Liver (tissue), 9 donors: ENCODE measurements around the gene SLC6A3. TPM values are rescaled to one million over a fixed set of nuclear protein-coding genes. Genes with fewer than 3 reads are reported as not detected.

Experiments
- DNase-seq: peaks from one replicate; pipeline ENCODE4 v3.0.0-alpha.2; 2017; ENCODE audit warnings: low spot score
- H3K27ac ChIP-seq, 2 donors: one replicate each; pipeline ENCODE4 v1.7.0; 2013; ENCODE audit warnings: inconsistent platforms in 2 of 2, low read length in 2 of 2, control low read depth in 1 of 2, low read depth in 1 of 2, mild to moderate bottlenecking in 1 of 2
- H3K27me3 ChIP-seq, 4 donors: one replicate each; pipeline versions ENCODE4 v1.6.1 to v1.7.0; 2013; ENCODE audit warnings: low read length in 3 of 4, inconsistent platforms in 1 of 4, mild to moderate bottlenecking in 1 of 4, moderate library complexity in 1 of 4; ENCODE audit not compliant: control insufficient read depth in 4 of 4, insufficient read depth in 4 of 4
- H3K36me3 ChIP-seq, 4 donors: one replicate each; pipeline versions ENCODE4 v1.6.1 to v1.7.0; 2013; ENCODE audit warnings: low read length in 3 of 4, mild to moderate bottlenecking in 3 of 4, low read depth in 1 of 4, moderate library complexity in 1 of 4; ENCODE audit not compliant: control insufficient read depth in 4 of 4, insufficient read depth in 3 of 4
- H3K4me1 ChIP-seq, 4 donors: one replicate each; pipeline versions ENCODE4 v1.6.1 to v1.7.0; 2013; ENCODE audit warnings: low read length in 3 of 4, mild to moderate bottlenecking in 3 of 4, moderate library complexity in 1 of 4; ENCODE audit not compliant: control insufficient read depth in 4 of 4, insufficient read depth in 4 of 4
- H3K4me3 ChIP-seq, 3 donors: one replicate each; pipeline versions ENCODE4 v1.6.1 to v1.7.0; 2013; ENCODE audit warnings: low read length in 3 of 3, control low read depth in 1 of 3, low read depth in 1 of 3, mild to moderate bottlenecking in 1 of 3
- H3K9ac ChIP-seq, 2 donors: one replicate each; pipeline ENCODE4 v1.7.0; 2013; ENCODE audit warnings: low read length in 2 of 2, mild to moderate bottlenecking in 2 of 2, moderate library complexity in 2 of 2, control low read depth in 1 of 2, low read depth in 1 of 2
- H3K9me3 ChIP-seq, 4 donors: one replicate each; pipeline versions ENCODE4 v1.6.1 to v1.7.0; 2013; ENCODE audit warnings: low read length in 3 of 4; ENCODE audit not compliant: control insufficient read depth in 4 of 4
- ATF3 ChIP-seq: IDR thresholded peaks from 2 replicates; pipeline ENCODE4 v1.6.1; 2016; ENCODE audit warnings: antibody characterized with exemption
- CTCF ChIP-seq: fragments of 150-350 bp; IDR thresholded peaks from 2 replicates; pipeline ENCODE4 v1.5.1; 2017; ENCODE audit warnings: improper control_type of control experiment, low read depth, low read length; ENCODE audit not compliant: missing input control
- EGR1 ChIP-seq, 2 donors: IDR thresholded peaks; 2 replicates each; pipeline ENCODE4 v1.6.1; 2016 to 2018; ENCODE audit warnings: antibody characterized with exemption in 2 of 2, low read depth in 2 of 2
- FOXA1 ChIP-seq: IDR thresholded peaks from 2 replicates; pipeline ENCODE4 v1.6.1; 2016; ENCODE audit warnings: antibody characterized with exemption
- FOXA2 ChIP-seq: IDR thresholded peaks from 2 replicates; pipeline ENCODE4 v1.6.1; 2016; ENCODE audit warnings: antibody characterized with exemption
- GABPA ChIP-seq, 2 donors: IDR thresholded peaks in 1 of 2; conservative IDR thresholded peaks in 1 of 2; 2 replicates each; pipeline ENCODE4 v1.6.1; 2016; ENCODE audit warnings: antibody characterized with exemption in 2 of 2, mild to moderate bottlenecking in 1 of 2, moderate library complexity in 1 of 2
- HNF4A ChIP-seq, 2 donors: conservative IDR thresholded peaks; 2 replicates each; pipeline ENCODE4 v1.6.1; 2016; ENCODE audit warnings: antibody characterized with exemption in 2 of 2, mild to moderate bottlenecking in 2 of 2
- HNF4G ChIP-seq: IDR thresholded peaks from 2 replicates; pipeline ENCODE4 v1.6.1; 2016; ENCODE audit warnings: antibody characterized with exemption
- JUND ChIP-seq, 2 donors: IDR thresholded peaks; 2 replicates each; pipeline ENCODE4 v1.6.1; 2016; ENCODE audit warnings: antibody characterized with exemption in 2 of 2
- MAX ChIP-seq: IDR thresholded peaks from 2 replicates; pipeline ENCODE4 v1.6.1; 2016; ENCODE audit warnings: antibody characterized with exemption
- NR2F2 ChIP-seq: IDR thresholded peaks from 2 replicates; pipeline ENCODE4 v1.6.1; 2016; ENCODE audit warnings: antibody characterized with exemption
- RAD21 ChIP-seq, 2 donors: IDR thresholded peaks; 2 replicates each; pipeline ENCODE4 v1.6.1; 2016; ENCODE audit warnings: antibody characterized with exemption in 2 of 2, mild to moderate bottlenecking in 2 of 2
- REST ChIP-seq: IDR thresholded peaks from 2 replicates; pipeline ENCODE4 v1.6.1; 2016; ENCODE audit warnings: antibody characterized with exemption, mild to moderate bottlenecking
- RXRA ChIP-seq, 2 donors: IDR thresholded peaks; 2 replicates each; pipeline ENCODE4 v1.6.1; 2017 to 2018; ENCODE audit warnings: antibody characterized with exemption in 2 of 2, mild to moderate bottlenecking in 1 of 2
- YY1 ChIP-seq: IDR thresholded peaks from 2 replicates; pipeline ENCODE4 v1.6.1; 2016; ENCODE audit warnings: antibody characterized with exemption, mild to moderate bottlenecking
- ZBTB33 ChIP-seq: IDR thresholded peaks from 2 replicates; pipeline ENCODE4 v1.6.1; 2016; ENCODE audit warnings: antibody characterized with exemption
- WGBS: extraction: QIAGEN DNeasy Blood & Tissue Kit; methylation state at CpG from one replicate; pipeline ENCODE4 v1.1.7; 2013; 5-methylcytosine and 5-hydroxymethylcytosine counted together
- polyA plus RNA-seq, 2 donors: library from polyadenylated mRNA; stranded (reverse) in 1 of 2; unstranded in 1 of 2; fragments of 200-250 nt in 1 of 2; fragments of >200 nt in 1 of 2; fragmentation: Nextera tagmentation in 1 of 2; extraction: Ambion mirVana in 1 of 2; gene quantifications; one replicate each; pipeline versions ENCODE4 v1.2.1 to v1.2.3, GENCODE V29; 2013 to 2015
- total RNA-seq, 2 donors: library from RNA; depleted of rRNA; stranded (reverse); fragments of >200 nt; gene quantifications; one replicate each; pipeline ENCODE4 v1.2.3, GENCODE V29; 2014
- donor health status: healthy.
- donor health status: healthy.
- donor health status: healthy.
- donor health status: healthy.
- donor health status: healthy.

Gene SLC6A3
- total and polyA plus RNA-seq, 4 donors = not detected

GRCh38 chr5:1368756-1369155 is 76.5 kb downstream of the SLC6A3 start (continued):
- TF ChIP-seq REST = no peak

GRCh38 chr5:1368236-1368635 is 77.0 kb downstream of the SLC6A3 start:
- H3K4me1 ChIP-seq = no peaks in the 10 kb centered on the region
- WGBS = 81% methylated on average over 7 of the region's 7 CpGs
- H3K9me3 ChIP-seq = no peaks in the 10 kb centered on the region
- peaks cover 0 to 2% (median 0%) of the 10 kb centered on the region in 4 donors for H3K27me3 ChIP-seq
- no peak for DNase-seq
- TF ChIP-seq FOXA2 (no peak), JUND (IDR thresholded peaks at IDR 0.05) (no peak), NR2F2 (no peak), ATF3 (no peak), CTCF (no peak), HNF4A (conservative IDR thresholded peaks at IDR 0.05) (no peak)
- H3K36me3 ChIP-seq = no peaks in the 10 kb centered on the region
- no peak overlapping the region for H3K9ac ChIP-seq
- H3K27ac ChIP-seq = no peak overlapping the region
- H3K4me3 ChIP-seq = no peak overlapping the region

- Histone ChIP-seq H3K4me1 (no peaks in the 10 kb centered on the region), H3K9me3 (no peaks in the 10 kb centered on the region), H3K4me3 (no peak overlapping the region), H3K27me3 (peaks cover 0 to 2% (median under 1%) of the 10 kb centered on the region in 4 donors), H3K27ac (no peak overlapping the region), H3K9ac (no peak overlapping the region), H3K36me3 (no peaks in the 10 kb centered on the region)
- no peak for DNase-seq
- 70% methylated on average over 7 of the region's 7 CpGs for WGBS
- no peak for TF ChIP-seq CTCF
- no peak for TF ChIP-seq NR2F2
- TF ChIP-seq YY1 = no peak
- TF ChIP-seq REST = no peak
- no peak for TF ChIP-seq HNF4A (conservative IDR thresholded peaks at IDR 0.05)
- no peak for TF ChIP-seq RAD21 (IDR thresholded peaks at IDR 0.05)
- no peak for TF ChIP-seq FOXA1
- no peak for TF ChIP-seq JUND (IDR thresholded peaks at IDR 0.05)
- no peak for TF ChIP-seq RXRA (IDR thresholded peaks at IDR 0.05)
- no peak for TF ChIP-seq GABPA (IDR thresholded peaks at IDR 0.05 in 1 of 2, conservative IDR thresholded peaks at IDR 0.05 in 1 of 2)
- no peak for TF ChIP-seq EGR1 (IDR thresholded peaks at IDR 0.05; ENCODE audit: low read depth in 2 of 2)
- no peak for TF ChIP-seq FOXA2
- no peak for TF ChIP-seq HNF4G
- no peak for TF ChIP-seq ZBTB33
- TF ChIP-seq ATF3 = no peak
- TF ChIP-seq MAX = no peak
These were observed 78.1 kb downstream of the SLC6A3 start for GRCh38 chr5:1367149-1367548.
